Measurements from ENCODE around the gene ELAVL3. TPM values are rescaled to one million over a fixed set of nuclear protein-coding genes. Genes with fewer than 3 reads are reported as not detected.

The ELAVL3 gene
- total and polyA plus RNA-seq, 4 donors: 0.15 to 0.34 TPM; not detected in 2

DNA sequence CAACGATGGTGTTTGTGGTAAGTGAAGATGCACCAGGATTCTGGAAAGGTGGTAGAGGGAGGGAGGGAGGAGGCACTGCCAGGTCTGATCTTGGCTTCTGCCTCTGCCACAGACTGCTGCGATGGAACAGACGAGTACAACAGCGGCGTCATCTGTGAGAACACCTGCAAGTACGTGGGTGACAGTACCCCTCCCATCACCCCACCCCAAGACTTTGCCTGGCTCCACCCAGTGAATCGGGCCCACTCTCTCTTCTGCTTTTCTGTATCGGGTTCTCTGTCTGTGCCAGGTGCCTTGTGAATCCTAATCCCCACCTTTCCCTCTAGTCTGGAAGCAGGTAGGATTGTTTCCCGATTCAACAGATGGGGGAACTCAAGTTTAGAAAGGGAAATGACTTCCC is 42.9 kb downstream of the ELAVL3 start:
- Histone ChIP-seq H3K36me3 (ENCODE audit: control insufficient read depth in 4 of 4, insufficient read depth in 4 of 4, low read length in 4 of 4) (peaks cover 10 to 41% (median 34%) of the 10 kb centered on the region in 4 donors), H3K4me3 (no peak overlapping the region), H3K9me3 (ENCODE audit: control insufficient read depth in 4 of 4, insufficient read depth in 3 of 4, low read length in 3 of 4) (no peaks in the 10 kb centered on the region), H3K27ac (ENCODE audit: low read depth in 1 of 2, low read length in 1 of 2) (no peak overlapping the region), H3K27me3 (ENCODE audit: control insufficient read depth in 3 of 3, insufficient read depth in 3 of 3, low read length in 2 of 3) (no peaks in the 10 kb centered on the region), H3K9ac (ENCODE audit: insufficient read depth in 1 of 2, low read length in 2 of 2) (no peak overlapping the region), H3K4me1 (ENCODE audit: control insufficient read depth in 5 of 5, insufficient read depth in 5 of 5, low read length in 5 of 5) (peaks cover 0 to 14% (median 7%) of the 10 kb centered on the region in 5 donors)
- DNase-seq: no peak
- 94 to 98% methylated on average over 9 of the region's 9 CpGs for WGBS, 2 donors
- ATAC-seq (ENCODE audit: insufficient read depth, low FRiP score): no peak
- TF ChIP-seq, protein P1, sequence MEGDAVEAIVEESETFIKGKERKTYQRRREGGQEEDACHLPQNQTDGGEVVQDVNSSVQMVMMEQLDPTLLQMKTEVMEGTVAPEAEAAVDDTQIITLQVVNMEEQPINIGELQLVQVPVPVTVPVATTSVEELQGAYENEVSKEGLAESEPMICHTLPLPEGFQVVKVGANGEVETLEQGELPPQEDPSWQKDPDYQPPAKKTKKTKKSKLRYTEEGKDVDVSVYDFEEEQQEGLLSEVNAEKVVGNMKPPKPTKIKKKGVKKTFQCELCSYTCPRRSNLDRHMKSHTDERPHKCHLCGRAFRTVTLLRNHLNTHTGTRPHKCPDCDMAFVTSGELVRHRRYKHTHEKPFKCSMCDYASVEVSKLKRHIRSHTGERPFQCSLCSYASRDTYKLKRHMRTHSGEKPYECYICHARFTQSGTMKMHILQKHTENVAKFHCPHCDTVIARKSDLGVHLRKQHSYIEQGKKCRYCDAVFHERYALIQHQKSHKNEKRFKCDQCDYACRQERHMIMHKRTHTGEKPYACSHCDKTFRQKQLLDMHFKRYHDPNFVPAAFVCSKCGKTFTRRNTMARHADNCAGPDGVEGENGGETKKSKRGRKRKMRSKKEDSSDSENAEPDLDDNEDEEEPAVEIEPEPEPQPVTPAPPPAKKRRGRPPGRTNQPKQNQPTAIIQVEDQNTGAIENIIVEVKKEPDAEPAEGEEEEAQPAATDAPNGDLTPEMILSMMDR (IDR thresholded peaks at IDR 0.05; ENCODE audit: control extremely low read depth, extremely low read depth): no peak

GRCh38 chr19:11435833-11436313 is 45.0 kb downstream of the ELAVL3 start:
- DNase-seq (peak in 1 of 3 donors; percentile 19), ATAC-seq (ENCODE audit: insufficient read depth, low FRiP score) (no peak)
- no peaks in the 10 kb centered on the region for H3K9me3 ChIP-seq (ENCODE audit: control insufficient read depth in 4 of 4, insufficient read depth in 3 of 4, low read length in 3 of 4)
- H3K27me3 ChIP-seq (ENCODE audit: control insufficient read depth in 3 of 3, insufficient read depth in 3 of 3, low read length in 2 of 3): no peaks in the 10 kb centered on the region
- TF ChIP-seq, protein P1 (IDR thresholded peaks at IDR 0.05; ENCODE audit: control extremely low read depth, extremely low read depth): no peak
- H3K9ac ChIP-seq (ENCODE audit: insufficient read depth in 1 of 2, low read length in 2 of 2): peak overlapping the region; percentile 71 to 91
- peak overlapping the region; percentile 70 to 83 for H3K27ac ChIP-seq (ENCODE audit: low read depth in 1 of 2, low read length in 1 of 2)
- peak overlapping the region; percentile 76 for H3K4me3 ChIP-seq
- peaks cover 0 to 14% (median 7%) of the 10 kb centered on the region in 5 donors for H3K4me1 ChIP-seq (ENCODE audit: control insufficient read depth in 5 of 5, insufficient read depth in 5 of 5, low read length in 5 of 5)
- peaks cover 0 to 25% (median 20%) of the 10 kb centered on the region in 4 donors for H3K36me3 ChIP-seq (ENCODE audit: control insufficient read depth in 4 of 4, insufficient read depth in 4 of 4, low read length in 4 of 4)
- 4 to 5% methylated on average over 21 of the region's 21 CpGs for WGBS, 2 donors

- peak; percentile 97 for ATAC-seq (ENCODE audit: insufficient read depth, low FRiP score)
- H3K27ac ChIP-seq (ENCODE audit: low read depth in 1 of 2, low read length in 1 of 2): peak within 1 kb of the TSS; percentile 78 to 83
- H3K36me3 ChIP-seq (ENCODE audit: control insufficient read depth in 4 of 4, insufficient read depth in 4 of 4, low read length in 4 of 4): peaks cover 0 to 22% (median 18%) of the 10 kb centered on the region in 4 donors
- H3K27me3 ChIP-seq (ENCODE audit: control insufficient read depth in 3 of 3, insufficient read depth in 3 of 3, low read length in 2 of 3): no peaks in the 10 kb centered on the region
- WGBS, 2 donors: 0% methylated on average over 53 of the region's 53 CpGs
- TF ChIP-seq, protein P1 (IDR thresholded peaks at IDR 0.05; ENCODE audit: control extremely low read depth, extremely low read depth): peak; percentile 81
- peak within 1 kb of the TSS; percentile 76 for H3K4me3 ChIP-seq
- peaks cover 0 to 14% (median 7%) of the 10 kb centered on the region in 5 donors for H3K4me1 ChIP-seq (ENCODE audit: control insufficient read depth in 5 of 5, insufficient read depth in 5 of 5, low read length in 5 of 5)
- DNase-seq: peak; percentile 100
- H3K9me3 ChIP-seq (ENCODE audit: control insufficient read depth in 4 of 4, insufficient read depth in 3 of 4, low read length in 3 of 4): no peaks in the 10 kb centered on the region
- peak within 1 kb of the TSS; percentile 71 to 91 for H3K9ac ChIP-seq (ENCODE audit: insufficient read depth in 1 of 2, low read length in 2 of 2)
Observed at GRCh38 chr19:11435057-11435832, 45.6 kb downstream of the ELAVL3 start, which contains the start of the genes ODAD3 and PRKCSH. TSS of gene ODAD3 (minus strand) at chr19:11435121. CDS start at chr19:11435016, 105 bp downstream. TSS of gene PRKCSH (plus strand) at chr19:11435635. CDS start at chr19:11436118, 483 bp downstream.

Data from lung (tissue), 12 donors.